MM.1S (cell line): Measurements from ENCODE around the gene PNMT.

Experiments used
- CTCF ChIP-seq: fragments of 300-600 bp; sonication (generic); IDR thresholded peaks from 2 replicates; pipeline ENCODE4 v1.5.1; 2016; ENCODE audit warnings: antibody characterized with exemption, low read length, mixed read lengths
- EZH2 ChIP-seq: fragments of 300-600 bp; sonication (generic); optimal IDR thresholded peaks from 2 replicates; pipeline ENCODE3; 2017; ENCODE audit warnings: low read depth, mild to moderate bottlenecking, antibody characterized with exemption, low read length, mixed read lengths

- TF ChIP-seq CTCF (no peak), EZH2 (no peak)
Measured at GRCh38 chr17:39669897-39670735, 1.9 kb downstream of the PNMT start.
